Hepatocyte (in vitro differentiated cells): ENCODE data around the gene IFT22. TPM values are rescaled to one million over a fixed set of nuclear protein-coding genes. Genes with fewer than 3 reads are reported as not detected.
"Not testable (repeated sequence)": the region's sequence is repeated elsewhere in the genome, so short reads cannot be mapped to it uniquely, and the experiment has no call there.

Source experiments
- DNase-seq: peaks from one replicate; pipeline ENCODE4 v3.0.0-alpha.2; 2016; ENCODE audit warnings: low spot score
- H2AFZ ChIP-seq: fragments of 200-600 bp; sonication (generic); 2 replicates; pipeline ENCODE4 v1.6.0; 2016; ENCODE audit warnings: antibody characterized with exemption, mild to moderate bottlenecking
- H3K27ac ChIP-seq: fragments of 200-600 bp; sonication (generic); 2 replicates; pipeline ENCODE4 v1.5.1; 2016; ENCODE audit warnings: mild to moderate bottlenecking
- H3K27me3 ChIP-seq: fragments of 200-600 bp; sonication (generic); 2 replicates; pipeline ENCODE4 v1.6.1; 2016
- H3K36me3 ChIP-seq: fragments of 200-600 bp; sonication (generic); replicated peaks from 2 replicates; pipeline ENCODE4 v1.5.1; 2016; ENCODE audit warnings: low read depth; ENCODE audit not compliant: insufficient read depth
- H3K4me1 ChIP-seq: fragments of 200-600 bp; sonication (generic); 2 replicates; pipeline ENCODE4 v1.5.1; 2016; ENCODE audit warnings: mild to moderate bottlenecking, moderate library complexity; ENCODE audit not compliant: insufficient read depth
- H3K4me2 ChIP-seq: fragments of 200-600 bp; sonication (generic); 2 replicates; pipeline ENCODE4 v1.6.0; 2016
- H3K4me3 ChIP-seq: fragments of 200-600 bp; sonication (generic); 2 replicates; pipeline ENCODE4 v1.5.1; 2016; ENCODE audit warnings: mild to moderate bottlenecking
- H3K79me2 ChIP-seq: fragments of 200-600 bp; sonication (generic); 2 replicates; pipeline ENCODE4 v1.6.0; 2017; ENCODE audit warnings: mild to moderate bottlenecking
- H3K9me2 ChIP-seq: fragments of 200-600 bp; sonication (generic); replicated peaks from 2 replicates; pipeline ENCODE4 v1.6.0; 2017; ENCODE audit warnings: mild to moderate bottlenecking; ENCODE audit not compliant: insufficient read depth
- H3K9me3 ChIP-seq: fragments of 200-600 bp; sonication (generic); 2 replicates; pipeline ENCODE4 v1.5.1; 2016; ENCODE audit warnings: low read depth, mild to moderate bottlenecking
- H4K20me1 ChIP-seq: fragments of 200-600 bp; sonication (generic); 2 replicates; pipeline ENCODE4 v1.6.0; 2016; ENCODE audit warnings: mild to moderate bottlenecking; ENCODE audit not compliant: insufficient read depth, poor library complexity, severe bottlenecking
- EZH2 ChIP-seq: fragments of 200-600 bp; sonication (generic); IDR thresholded peaks from 2 replicates; pipeline ENCODE4 v1.6.1; 2016; ENCODE audit warnings: antibody characterized with exemption, mild to moderate bottlenecking, borderline replicate concordance
- EZH2phosphoT487 ChIP-seq: fragments of 200-600 bp; sonication (generic); IDR thresholded peaks from one replicate; pipeline ENCODE4 v1.6.1; 2018; ENCODE audit warnings: antibody characterized with exemption, mild to moderate bottlenecking, low read depth, moderate library complexity; ENCODE audit not compliant: unreplicated experiment, severe bottlenecking
- WGBS: methylation state at CpG from one replicate; pipeline ENCODE4 v1.1.6; 2016; ENCODE audit warnings: low lambda C conversion rate; ENCODE audit errors: missing lambda C conversion rate; 5-methylcytosine and 5-hydroxymethylcytosine counted together
- polyA plus RNA-seq: library from polyadenylated mRNA; unstranded; fragments of >200 nt; fragmentation: Nextera tagmentation; extraction: Ambion mirVana; gene quantifications from 2 replicates; pipeline ENCODE4 v1.2.1, GENCODE V29; 2016
- total RNA-seq: library from RNA; depleted of rRNA; stranded (reverse); fragments of >200 nt; gene quantifications from 2 replicates; pipeline ENCODE4 v1.2.3, GENCODE V29; 2014
- TF ChIP-seq, protein P1 (sequence below): fragments of 200-600 bp; sonication (generic); IDR thresholded peaks from 2 replicates; pipeline ENCODE4 v1.5.1; 2016; ENCODE audit warnings: antibody characterized with exemption, mild to moderate bottlenecking; ENCODE audit not compliant: poor library complexity

Gene IFT22
- total and polyA plus RNA-seq, 2 experiments from 2014 or later: 24.2 to 42.2 TPM

DNA sequence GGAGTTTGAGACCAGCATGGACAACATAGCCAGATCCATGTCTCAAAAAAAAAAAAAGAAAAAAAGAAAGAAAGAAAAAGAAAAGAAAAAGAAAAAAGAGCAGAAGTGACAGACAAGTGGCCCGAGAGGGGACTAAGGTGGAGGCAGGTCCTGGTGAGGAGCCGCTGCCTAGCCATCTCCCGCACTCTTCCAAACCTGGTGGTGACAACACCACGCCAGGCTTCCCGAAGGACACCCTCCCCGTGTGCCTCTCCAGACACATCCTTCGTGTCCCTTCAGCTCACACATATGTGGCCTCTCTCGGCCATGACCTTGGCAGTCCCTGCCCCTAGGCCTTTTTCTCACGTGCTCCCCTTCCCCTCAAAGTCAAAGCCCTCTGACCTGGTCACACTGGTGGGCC lies 36.4 kb downstream of the IFT22 start:
- Histone ChIP-seq H3K4me1 (no peaks in the 10 kb centered on the region), H3K9me3 (no peaks in the 10 kb centered on the region), H3K27me3 (peaks cover 5% of the 10 kb centered on the region), H3K9me2 (no peaks in the 10 kb centered on the region), H3K79me2 (no peaks in the 10 kb centered on the region), H3K36me3 (no peaks in the 10 kb centered on the region), H3K27ac (no peak overlapping the region), H3K4me3 (no peak overlapping the region), H4K20me1 (no peaks in the 10 kb centered on the region), H3K4me2 (no peak overlapping the region), H2AFZ (no peak overlapping the region)
- no peak for DNase-seq
- WGBS: 89% methylated on average over 9 of the region's 9 CpGs
- TF ChIP-seq EZH2: no peak
- TF ChIP-seq, protein P1, sequence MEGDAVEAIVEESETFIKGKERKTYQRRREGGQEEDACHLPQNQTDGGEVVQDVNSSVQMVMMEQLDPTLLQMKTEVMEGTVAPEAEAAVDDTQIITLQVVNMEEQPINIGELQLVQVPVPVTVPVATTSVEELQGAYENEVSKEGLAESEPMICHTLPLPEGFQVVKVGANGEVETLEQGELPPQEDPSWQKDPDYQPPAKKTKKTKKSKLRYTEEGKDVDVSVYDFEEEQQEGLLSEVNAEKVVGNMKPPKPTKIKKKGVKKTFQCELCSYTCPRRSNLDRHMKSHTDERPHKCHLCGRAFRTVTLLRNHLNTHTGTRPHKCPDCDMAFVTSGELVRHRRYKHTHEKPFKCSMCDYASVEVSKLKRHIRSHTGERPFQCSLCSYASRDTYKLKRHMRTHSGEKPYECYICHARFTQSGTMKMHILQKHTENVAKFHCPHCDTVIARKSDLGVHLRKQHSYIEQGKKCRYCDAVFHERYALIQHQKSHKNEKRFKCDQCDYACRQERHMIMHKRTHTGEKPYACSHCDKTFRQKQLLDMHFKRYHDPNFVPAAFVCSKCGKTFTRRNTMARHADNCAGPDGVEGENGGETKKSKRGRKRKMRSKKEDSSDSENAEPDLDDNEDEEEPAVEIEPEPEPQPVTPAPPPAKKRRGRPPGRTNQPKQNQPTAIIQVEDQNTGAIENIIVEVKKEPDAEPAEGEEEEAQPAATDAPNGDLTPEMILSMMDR: no peak
- no peak for TF ChIP-seq EZH2phosphoT487

DNA sequence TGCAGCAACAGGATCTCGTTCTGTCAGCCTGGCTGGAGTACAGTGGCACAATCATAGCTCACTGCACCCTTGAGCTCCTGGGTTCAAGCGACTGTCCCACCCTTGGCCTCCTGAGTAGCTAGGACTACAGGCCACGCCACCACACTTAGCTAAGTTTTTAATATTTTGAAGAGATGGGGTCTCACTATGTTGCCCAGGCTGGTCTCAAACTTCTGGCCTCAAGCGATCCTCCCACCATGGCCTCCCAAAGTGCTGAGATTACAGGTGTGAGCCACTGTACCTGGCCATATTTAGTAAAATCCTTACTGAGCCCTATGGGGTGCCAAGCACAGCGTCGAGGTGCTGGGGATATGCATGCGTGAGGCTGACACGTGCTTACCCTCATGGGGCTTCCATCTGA lies 40.7 kb downstream of the IFT22 start:
- not testable (repeated sequence) for H3K9me3 ChIP-seq, H3K4me3 ChIP-seq, H4K20me1 ChIP-seq, H3K4me2 ChIP-seq, H3K27ac ChIP-seq, DNase-seq, H3K9me2 ChIP-seq, H3K27me3 ChIP-seq, H3K36me3 ChIP-seq, H2AFZ ChIP-seq, H3K4me1 ChIP-seq, H3K79me2 ChIP-seq
- 90% methylated on average over 8 of the region's 8 CpGs for WGBS

DNA sequence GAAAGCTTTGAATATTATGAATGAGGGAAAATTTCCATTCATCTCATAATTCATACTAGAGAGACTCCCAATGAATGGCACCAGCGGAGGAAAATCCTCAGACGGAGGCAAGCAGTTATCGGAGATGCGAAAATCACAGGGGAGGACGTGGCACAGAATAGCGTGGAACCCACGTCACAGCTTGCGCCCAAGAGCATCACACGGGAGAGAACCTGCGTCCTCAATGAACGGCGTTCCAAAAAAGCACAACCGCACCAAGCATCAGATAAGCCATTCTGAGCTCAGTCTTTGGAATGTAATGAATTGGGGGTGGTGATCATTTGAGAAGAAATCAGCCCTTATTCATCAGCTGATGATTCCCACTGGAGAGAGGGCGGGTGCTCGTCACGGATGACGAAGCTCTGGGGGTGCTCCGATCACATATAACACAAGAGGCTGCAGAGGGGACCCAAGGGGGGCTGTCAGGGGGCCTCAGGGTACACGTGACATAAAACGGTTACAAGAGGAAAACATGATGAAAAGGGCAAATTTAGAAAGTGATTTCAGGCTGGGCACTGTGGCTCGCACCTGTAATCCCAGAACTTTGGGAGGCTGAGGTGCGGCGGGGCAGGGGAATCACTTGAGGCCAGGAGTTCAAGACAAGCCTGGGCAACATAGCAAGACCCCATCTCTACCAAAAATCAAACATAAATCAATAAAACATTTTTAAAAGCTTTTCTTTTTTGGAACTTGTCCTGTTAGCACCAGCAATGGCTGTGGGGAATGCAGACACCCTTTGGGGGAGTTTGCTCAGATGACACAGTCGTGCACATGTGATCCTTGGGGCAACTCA lies 42.9 kb downstream of the IFT22 start:
- Histone ChIP-seq H3K27me3 (no peaks in the 10 kb centered on the region), H3K4me3 (no peak overlapping the region), H3K79me2 (no peaks in the 10 kb centered on the region), H3K36me3 (no peaks in the 10 kb centered on the region), H3K4me2 (no peak overlapping the region), H2AFZ (no peak overlapping the region), H3K9me3 (no peaks in the 10 kb centered on the region), H3K9me2 (no peaks in the 10 kb centered on the region), H4K20me1 (no peaks in the 10 kb centered on the region), H3K4me1 (no peaks in the 10 kb centered on the region), H3K27ac (no peak overlapping the region)
- DNase-seq: no peak
- 95% methylated on average over 24 of the region's 24 CpGs for WGBS
- TF ChIP-seq EZH2phosphoT487 (no peak), EZH2 (no peak)
- TF ChIP-seq, protein P1: no peak

DNA sequence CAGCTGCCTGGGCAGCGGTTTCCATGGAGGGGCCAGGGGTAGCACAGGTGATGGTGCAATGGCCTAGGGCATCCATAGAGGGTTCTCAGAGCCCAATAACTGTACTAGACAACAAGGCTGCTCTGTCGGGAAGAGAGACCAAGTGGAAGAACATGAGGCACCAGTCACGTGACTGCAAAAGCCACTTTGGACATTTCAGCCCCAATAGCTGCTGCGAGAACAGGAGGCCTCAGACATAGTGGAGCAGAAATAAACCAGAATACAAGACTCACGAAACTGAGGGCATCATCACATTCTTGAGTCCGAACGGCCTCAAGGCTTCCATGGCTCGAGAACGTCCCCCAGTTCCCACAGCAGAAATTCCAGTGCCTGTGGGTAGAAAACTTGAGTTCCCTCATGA lies 44.5 kb downstream of the IFT22 start:
- Histone ChIP-seq H3K4me2 (no peak overlapping the region), H3K27ac (no peak overlapping the region), H3K27me3 (no peaks in the 10 kb centered on the region), H3K36me3 (no peaks in the 10 kb centered on the region), H3K79me2 (no peaks in the 10 kb centered on the region), H4K20me1 (no peaks in the 10 kb centered on the region), H2AFZ (no peak overlapping the region), H3K9me3 (no peaks in the 10 kb centered on the region), H3K4me3 (no peak overlapping the region), H3K4me1 (no peaks in the 10 kb centered on the region), H3K9me2 (no peaks in the 10 kb centered on the region)
- TF ChIP-seq EZH2 (no peak), EZH2phosphoT487 (no peak)
- DNase-seq: no peak
- WGBS: 63% methylated on average over 9 of the region's 9 CpGs
